COR-L47 (cell line): Measurements from ENCODE around the gene ELP5.

ENCODE experiments used
- DNase-seq: peaks from one replicate; lab custom pipeline; 2025; lab: John Stamatoyannopoulos, UW

The ELP5 gene

GRCh38 chr17:7256766-7257456, 4.9 kb downstream of the ELP5 start:
- no peak for DNase-seq

- no peak for DNase-seq
Observed at GRCh38 chr17:7258731-7259554, 6.9 kb downstream of the ELP5 start.

- no peak for DNase-seq
Observed at GRCh38 chr17:7259555-7259889, 7.5 kb downstream of the ELP5 start.

- no peak for DNase-seq
Observed at GRCh38 chr17:7260151-7260550, 8.1 kb downstream of the ELP5 start.

DNA sequence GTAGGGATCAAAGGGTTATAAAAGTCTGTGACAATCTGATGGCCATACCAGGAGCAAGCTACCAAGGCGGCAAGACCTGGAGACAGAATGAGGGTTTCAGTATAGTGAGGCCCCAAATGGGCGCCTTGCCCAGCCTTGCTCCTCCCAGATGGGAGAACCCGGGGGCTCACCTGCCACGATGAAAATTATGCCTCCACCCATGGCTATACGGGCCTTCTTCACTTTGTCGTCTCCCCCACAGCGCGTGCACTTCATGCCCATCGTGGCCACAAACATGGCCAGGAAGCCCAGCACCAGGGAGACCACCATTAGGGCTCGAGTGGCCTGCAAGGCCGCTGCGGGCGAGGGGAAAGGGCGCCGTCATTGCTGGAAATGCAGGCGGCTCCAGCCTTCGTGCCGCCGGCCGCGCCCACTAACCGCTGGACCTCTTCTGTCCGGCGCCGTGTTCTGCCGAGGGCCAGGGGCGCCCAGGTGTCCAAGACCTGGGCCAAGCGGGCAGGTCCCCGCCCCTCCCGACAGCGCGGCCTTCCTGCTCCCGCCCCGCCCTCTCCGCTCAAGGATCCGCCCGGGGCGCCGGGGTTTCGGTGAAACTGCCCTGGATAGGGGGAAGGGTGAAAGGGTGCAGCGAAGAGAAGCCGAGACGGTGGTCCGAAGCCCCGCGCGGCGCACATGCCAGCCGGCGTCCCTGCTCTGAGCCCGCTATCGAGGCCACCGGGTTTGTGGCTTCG, 8.8 kb downstream of the ELP5 start:
- DNase-seq: no peak

DNA sequence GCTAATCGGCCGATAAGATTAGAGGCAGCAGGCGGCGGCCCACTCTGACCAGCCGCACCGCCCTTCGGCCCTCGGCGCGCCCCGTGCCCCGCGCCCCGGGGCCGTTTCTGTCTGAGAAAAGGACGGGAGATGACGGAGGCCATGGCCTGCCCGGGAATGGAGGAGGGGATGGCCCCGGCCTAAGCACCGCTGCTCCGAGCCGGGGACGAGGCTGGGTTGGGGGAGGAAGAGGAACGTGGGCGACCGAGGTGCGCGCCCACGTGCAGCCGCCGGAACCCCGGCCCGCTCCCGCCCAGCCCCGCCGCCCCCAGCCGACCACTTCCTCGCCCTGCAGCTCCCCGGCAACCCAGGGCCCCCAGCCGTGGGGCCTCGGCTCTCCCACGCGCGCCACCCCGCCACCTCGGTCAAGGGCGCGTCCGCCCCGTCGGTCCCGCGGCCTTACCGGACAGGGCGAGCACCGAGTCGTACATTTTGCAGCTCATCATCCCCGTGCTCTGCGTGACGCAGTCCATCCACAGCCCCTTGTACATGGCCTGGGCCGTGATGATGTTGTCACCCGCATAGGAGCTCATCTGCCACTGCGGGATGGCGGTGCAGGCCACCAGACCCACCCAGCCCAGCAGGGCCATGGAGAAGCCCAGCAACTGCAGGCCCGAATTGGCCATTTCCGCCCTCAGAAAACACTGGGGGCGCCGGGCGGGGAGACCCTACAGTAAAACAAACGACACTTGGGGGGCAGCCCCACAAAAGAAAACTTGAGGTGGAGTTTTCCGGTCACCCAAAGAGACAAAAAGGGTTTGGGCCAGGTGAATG, 9.6 kb downstream of the ELP5 start:
- DNase-seq: no peak

GRCh38 chr17:7262192-7262934, 10.3 kb downstream of the ELP5 start, which contains the start of gene CLDN7:
CLDN7 (minus strand) TSS chr17:7262478; CDS start chr17:7262043, 435 bp downstream.
- DNase-seq: peak; percentile 39

GRCh38 chr17:7262935-7263800, 11.2 kb downstream of the ELP5 start:
- no peak for DNase-seq

DNA sequence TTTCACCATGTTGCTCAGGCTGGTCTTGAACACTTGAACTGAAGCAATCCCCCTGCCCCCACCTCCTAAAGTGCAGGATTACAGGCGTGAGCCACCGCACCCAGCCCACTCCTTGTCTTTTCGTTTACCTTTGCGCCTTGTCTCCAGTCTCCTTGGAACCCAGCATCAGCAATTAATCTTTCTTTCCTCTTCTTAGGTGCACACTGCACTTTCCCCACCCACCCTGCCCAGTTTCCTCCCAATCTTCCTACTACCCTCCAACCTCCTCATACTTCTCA, 11.7 kb downstream of the ELP5 start:
- DNase-seq: no peak

GRCh38 chr17:7266784-7267183, 14.8 kb downstream of the ELP5 start:
- DNase-seq: no peak

DNA sequence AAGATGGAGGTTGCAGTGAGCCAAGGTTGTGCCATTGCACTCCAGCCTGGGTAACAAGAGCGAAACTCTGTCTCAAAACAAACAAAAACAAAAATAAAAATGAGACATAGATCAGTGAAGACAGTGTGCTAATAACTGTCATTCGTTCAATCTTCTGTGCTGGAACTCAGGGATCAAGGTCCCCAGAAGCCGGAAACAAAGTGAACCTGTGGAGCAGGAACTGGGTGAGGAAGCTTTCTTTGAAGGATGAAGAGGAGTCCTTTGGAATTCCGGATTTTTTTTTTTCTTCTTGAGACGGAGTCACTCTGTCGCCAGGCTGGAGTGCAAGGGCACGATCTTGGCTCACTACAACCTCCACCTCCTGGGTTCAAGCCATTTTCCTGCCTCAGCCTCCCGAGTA, 27.4 kb downstream of the ELP5 start:
- no peak for DNase-seq

- DNase-seq: peak; percentile 32
Observed at GRCh38 chr17:7280519-7281073, 28.6 kb downstream of the ELP5 start.

DNA sequence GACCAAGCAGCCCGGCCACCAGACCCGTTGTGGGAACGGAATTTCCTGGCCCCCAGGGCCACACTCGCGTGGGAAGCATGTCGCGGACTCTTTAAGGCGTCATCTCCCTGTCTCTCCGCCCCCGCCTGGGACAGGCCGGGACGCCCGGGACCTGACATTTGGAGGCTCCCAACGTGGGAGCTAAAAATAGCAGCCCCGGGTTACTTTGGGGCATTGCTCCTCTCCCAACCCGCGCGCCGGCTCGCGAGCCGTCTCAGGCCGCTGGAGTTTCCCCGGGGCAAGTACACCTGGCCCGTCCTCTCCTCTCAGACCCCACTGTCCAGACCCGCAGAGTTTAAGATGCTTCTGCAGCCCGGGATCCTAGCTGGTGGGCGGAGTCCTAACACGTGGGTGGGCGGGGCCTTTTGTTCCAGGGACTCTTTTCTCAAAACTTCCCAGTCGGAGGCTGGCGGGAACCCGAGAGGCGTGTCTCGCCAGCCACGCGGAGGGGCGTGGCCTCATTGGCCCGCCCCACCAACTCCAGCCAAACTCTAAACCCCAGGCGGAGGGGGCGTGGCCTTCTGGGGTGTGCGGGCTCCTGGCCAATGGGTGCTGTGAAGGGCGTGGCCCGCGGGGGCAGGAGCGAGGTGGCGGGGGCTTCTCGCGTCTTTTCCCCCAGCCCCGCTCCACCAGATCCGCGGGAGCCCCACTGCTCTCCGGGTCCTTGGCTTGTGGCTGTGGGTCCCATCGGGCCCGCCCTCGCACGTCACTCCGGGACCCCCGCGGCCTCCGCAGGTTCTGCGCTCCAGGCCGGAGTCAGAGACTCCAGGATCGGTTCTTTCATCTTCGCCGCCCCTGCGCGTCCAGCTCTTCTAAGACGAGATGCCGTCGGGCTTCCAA, 29.3 kb downstream of the ELP5 start, which contains the start of gene SLC2A4:
SLC2A4 (plus strand) TSS at position 645 of the 879 bp plus-strand sequence; CDS start at position 862, 217 bp downstream.
- DNase-seq: peak; percentile 56

- no peak for DNase-seq
Observed at GRCh38 chr17:7281953-7282751, 30.1 kb downstream of the ELP5 start.

DNA sequence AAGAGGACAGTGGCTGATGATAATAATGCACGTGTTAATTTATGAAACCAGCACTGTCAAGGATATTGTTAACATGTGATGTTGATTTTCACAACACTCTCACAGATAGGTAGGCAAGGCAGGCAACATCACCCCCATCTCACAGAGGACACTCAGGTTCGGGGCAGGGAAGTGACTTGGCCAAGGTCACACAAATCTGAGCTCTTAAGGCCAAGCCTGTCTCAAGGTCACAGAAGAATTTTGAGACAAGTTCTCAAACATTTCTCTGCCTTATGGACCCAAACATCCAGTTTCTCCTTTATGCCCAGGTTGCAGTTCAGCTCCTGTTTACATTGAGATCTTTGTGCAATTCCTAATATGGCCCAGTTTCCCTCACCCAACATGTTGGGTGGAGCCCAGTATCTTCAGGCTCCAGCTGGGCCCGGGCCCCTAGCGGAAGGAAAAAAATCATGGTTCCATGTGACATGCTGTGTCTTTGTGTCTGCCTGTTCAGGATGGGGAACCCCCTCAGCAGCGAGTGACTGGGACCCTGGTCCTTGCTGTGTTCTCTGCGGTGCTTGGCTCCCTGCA, 30.8 kb downstream of the ELP5 start:
- DNase-seq: no peak

DNA sequence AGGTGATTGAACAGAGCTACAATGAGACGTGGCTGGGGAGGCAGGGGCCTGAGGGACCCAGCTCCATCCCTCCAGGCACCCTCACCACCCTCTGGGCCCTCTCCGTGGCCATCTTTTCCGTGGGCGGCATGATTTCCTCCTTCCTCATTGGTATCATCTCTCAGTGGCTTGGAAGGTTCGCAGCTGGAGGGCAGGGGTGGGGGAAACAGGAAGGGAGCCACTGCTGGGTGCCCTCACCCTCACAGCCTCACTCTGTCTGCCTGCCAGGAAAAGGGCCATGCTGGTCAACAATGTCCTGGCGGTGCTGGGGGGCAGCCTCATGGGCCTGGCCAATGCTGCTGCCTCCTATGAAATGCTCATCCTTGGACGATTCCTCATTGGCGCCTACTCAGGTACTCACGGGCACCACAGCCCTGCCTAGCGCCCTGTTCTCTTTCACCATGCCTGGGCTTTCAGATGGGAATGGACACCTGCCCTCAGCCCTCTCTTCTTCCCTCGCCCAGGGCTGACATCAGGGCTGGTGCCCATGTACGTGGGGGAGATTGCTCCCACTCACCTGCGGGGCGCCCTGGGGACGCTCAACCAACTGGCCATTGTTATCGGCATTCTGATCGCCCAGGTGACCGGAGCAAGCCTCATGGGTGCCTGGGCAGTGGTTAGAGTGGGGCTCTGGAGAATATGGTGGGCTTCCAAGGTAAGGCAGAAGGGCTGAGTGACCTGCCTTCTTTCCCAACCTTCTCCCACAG, 31.6 kb downstream of the ELP5 start:
- DNase-seq: no peak

GRCh38 chr17:7284911-7285310, 32.9 kb downstream of the ELP5 start:
- no peak for DNase-seq
